ENCODE results near the gene ZNF232. TPM values are rescaled to one million over a fixed set of nuclear protein-coding genes. Genes with fewer than 3 reads are reported as not detected.
A peak's percentile ranks its signal among the peaks of the same experiment; 100 is the strongest.

Gene ZNF232
- total and polyA plus RNA-seq, 2 experiments from 2014 or later: 24.8 to 24.9 TPM

DNA sequence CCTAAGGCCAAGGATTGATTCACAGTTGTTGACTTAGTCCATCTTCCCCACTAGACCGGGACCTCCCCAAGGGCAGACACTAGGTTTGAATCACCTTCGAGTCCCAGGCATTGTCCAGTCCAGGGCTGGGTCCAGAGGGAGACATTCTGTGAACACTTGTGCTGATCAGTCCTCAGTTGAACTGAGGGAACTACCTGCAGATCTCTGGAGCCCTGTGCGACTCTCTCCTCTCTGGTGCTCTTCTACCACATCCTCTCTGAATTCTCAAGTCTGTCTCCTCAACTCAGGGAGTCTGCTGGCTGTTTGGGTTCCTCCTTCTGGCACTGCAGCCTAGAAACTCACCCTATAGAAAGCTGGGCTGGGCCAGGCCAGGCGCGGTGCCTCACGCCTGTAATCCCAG lies 10.8 kb downstream of the ZNF232 start (continued):
- TF ChIP-seq, protein P1, sequence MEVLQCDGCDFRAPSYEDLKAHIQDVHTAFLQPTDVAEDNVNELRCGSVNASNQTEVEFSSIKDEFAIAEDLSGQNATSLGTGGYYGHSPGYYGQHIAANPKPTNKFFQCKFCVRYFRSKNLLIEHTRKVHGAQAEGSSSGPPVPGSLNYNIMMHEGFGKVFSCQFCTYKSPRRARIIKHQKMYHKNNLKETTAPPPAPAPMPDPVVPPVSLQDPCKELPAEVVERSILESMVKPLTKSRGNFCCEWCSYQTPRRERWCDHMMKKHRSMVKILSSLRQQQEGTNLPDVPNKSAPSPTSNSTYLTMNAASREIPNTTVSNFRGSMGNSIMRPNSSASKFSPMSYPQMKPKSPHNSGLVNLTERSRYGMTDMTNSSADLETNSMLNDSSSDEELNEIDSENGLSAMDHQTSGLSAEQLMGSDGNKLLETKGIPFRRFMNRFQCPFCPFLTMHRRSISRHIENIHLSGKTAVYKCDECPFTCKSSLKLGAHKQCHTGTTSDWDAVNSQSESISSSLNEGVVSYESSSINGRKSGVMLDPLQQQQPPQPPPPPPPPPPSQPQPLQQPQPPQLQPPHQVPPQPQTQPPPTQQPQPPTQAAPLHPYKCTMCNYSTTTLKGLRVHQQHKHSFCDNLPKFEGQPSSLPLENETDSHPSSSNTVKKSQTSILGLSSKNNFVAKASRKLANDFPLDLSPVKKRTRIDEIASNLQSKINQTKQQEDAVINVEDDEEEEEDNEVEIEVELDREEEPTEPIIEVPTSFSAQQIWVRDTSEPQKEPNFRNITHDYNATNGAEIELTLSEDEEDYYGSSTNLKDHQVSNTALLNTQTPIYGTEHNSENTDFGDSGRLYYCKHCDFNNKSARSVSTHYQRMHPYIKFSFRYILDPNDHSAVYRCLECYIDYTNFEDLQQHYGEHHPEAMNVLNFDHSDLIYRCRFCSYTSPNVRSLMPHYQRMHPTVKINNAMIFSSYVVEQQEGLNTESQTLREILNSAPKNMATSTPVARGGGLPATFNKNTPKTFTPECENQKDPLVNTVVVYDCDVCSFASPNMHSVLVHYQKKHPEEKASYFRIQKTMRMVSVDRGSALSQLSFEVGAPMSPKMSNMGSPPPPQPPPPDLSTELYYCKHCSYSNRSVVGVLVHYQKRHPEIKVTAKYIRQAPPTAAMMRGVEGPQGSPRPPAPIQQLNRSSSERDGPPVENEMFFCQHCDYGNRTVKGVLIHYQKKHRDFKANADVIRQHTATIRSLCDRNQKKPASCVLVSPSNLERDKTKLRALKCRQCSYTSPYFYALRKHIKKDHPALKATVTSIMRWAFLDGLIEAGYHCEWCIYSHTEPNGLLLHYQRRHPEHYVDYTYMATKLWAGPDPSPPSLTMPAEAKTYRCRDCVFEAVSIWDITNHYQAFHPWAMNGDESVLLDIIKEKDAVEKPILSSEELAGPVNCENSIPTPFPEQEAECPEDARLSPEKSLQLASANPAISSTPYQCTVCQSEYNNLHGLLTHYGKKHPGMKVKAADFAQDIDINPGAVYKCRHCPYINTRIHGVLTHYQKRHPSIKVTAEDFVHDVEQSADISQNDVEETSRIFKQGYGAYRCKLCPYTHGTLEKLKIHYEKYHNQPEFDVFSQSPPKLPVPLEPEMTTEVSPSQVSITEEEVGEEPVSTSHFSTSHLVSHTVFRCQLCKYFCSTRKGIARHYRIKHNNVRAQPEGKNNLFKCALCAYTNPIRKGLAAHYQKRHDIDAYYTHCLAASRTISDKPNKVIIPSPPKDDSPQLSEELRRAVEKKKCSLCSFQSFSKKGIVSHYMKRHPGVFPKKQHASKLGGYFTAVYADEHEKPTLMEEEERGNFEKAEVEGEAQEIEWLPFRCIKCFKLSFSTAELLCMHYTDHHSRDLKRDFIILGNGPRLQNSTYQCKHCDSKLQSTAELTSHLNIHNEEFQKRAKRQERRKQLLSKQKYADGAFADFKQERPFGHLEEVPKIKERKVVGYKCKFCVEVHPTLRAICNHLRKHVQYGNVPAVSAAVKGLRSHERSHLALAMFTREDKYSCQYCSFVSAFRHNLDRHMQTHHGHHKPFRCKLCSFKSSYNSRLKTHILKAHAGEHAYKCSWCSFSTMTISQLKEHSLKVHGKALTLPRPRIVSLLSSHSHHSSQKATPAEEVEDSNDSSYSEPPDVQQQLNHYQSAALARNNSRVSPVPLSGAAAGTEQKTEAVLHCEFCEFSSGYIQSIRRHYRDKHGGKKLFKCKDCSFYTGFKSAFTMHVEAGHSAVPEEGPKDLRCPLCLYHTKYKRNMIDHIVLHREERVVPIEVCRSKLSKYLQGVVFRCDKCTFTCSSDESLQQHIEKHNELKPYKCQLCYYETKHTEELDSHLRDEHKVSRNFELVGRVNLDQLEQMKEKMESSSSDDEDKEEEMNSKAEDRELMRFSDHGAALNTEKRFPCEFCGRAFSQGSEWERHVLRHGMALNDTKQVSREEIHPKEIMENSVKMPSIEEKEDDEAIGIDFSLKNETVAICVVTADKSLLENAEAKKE (CRISPR knock-in tag; IDR thresholded peaks at IDR 0.05): no peak
- no peak for TF ChIP-seq NANOG (IDR thresholded peaks at IDR 0.05; ENCODE audit: borderline replicate concordance)
- TF ChIP-seq ETS1 (IDR thresholded peaks at IDR 0.05): no peak

- Mint-ChIP-seq H3K36me3 (ENCODE audit: low read depth) (peaks cover 37% of the 10 kb centered on the region), H3K4me1 (0 out of 3 replicates have a peak, but pooled peaks cover 3% of the 10 kb centered on the region), H3K9me3 (peaks cover 63% of the 10 kb centered on the region), H3K4me3 (no peak overlapping the region), H3K27ac (no peak overlapping the region), H3K27me3 (ENCODE audit: insufficient read depth, low read depth, poor library complexity) (peaks cover 23% of the 10 kb centered on the region)
- H3K9me2 ChIP-seq (ENCODE audit: insufficient read depth): no peaks in the 10 kb centered on the region
- peaks cover 17% of the 10 kb centered on the region for H3K27me3 ChIP-seq (ENCODE audit: insufficient read depth)
- ATAC-seq: no peak
- H3K79me2 ChIP-seq (replicated peaks; ENCODE audit: insufficient read depth): no peaks in the 10 kb centered on the region
- no peaks in the 10 kb centered on the region for H3K4me1 ChIP-seq (ENCODE audit: insufficient read depth)
- H3K36me3 ChIP-seq (ENCODE audit: insufficient read depth): no peaks in the 10 kb centered on the region
- no peak overlapping the region for H3K4me3 ChIP-seq
- H3F3A ChIP-seq (replicated peaks; ENCODE audit: low read depth): 0 out of 2 replicates have a peak, but pooled peaks cover 6% of the 10 kb centered on the region
- no peak overlapping the region for H3K27ac ChIP-seq (ENCODE audit: low read depth)
- no peak overlapping the region for H3K4me2 ChIP-seq
- H4K20me1 ChIP-seq (replicated peaks; ENCODE audit: insufficient read depth): no peaks in the 10 kb centered on the region; the same call in 1 of the 2 replicates
- DNase-seq (ENCODE audit: low spot score): peak; percentile 36
- H2AFZ ChIP-seq: no peak overlapping the region
- TF ChIP-seq CREB1 (CRISPR knock-in tag; IDR thresholded peaks at IDR 0.05; ENCODE audit: low read depth): no peak
- no peak for TF ChIP-seq NANOG (IDR thresholded peaks at IDR 0.05; ENCODE audit: borderline replicate concordance)
- TF ChIP-seq ZNF331 (CRISPR knock-in tag; IDR thresholded peaks at IDR 0.05; ENCODE audit: low read depth): no peak
- TF ChIP-seq, protein P1 (CRISPR knock-in tag; IDR thresholded peaks at IDR 0.05): no peak
- TF ChIP-seq, protein P2, sequence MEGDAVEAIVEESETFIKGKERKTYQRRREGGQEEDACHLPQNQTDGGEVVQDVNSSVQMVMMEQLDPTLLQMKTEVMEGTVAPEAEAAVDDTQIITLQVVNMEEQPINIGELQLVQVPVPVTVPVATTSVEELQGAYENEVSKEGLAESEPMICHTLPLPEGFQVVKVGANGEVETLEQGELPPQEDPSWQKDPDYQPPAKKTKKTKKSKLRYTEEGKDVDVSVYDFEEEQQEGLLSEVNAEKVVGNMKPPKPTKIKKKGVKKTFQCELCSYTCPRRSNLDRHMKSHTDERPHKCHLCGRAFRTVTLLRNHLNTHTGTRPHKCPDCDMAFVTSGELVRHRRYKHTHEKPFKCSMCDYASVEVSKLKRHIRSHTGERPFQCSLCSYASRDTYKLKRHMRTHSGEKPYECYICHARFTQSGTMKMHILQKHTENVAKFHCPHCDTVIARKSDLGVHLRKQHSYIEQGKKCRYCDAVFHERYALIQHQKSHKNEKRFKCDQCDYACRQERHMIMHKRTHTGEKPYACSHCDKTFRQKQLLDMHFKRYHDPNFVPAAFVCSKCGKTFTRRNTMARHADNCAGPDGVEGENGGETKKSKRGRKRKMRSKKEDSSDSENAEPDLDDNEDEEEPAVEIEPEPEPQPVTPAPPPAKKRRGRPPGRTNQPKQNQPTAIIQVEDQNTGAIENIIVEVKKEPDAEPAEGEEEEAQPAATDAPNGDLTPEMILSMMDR (conservative IDR thresholded peaks at IDR 0.05; ENCODE audit: low read depth in 2 of 2): no peak
These were observed 12.4 kb downstream of the ZNF232 start for GRCh38 chr17:5099271-5099670.

All from GM23338 (cell line).